Fibroblast of skin of left quadriceps (primary cell): ENCODE results near the gene FASTKD2.
"Not testable (repeated sequence)": the region's sequence is repeated elsewhere in the genome, so short reads cannot be mapped to it uniquely, and the experiment has no call there.

Experiments
- DNase-seq, 2 experiments: peaks; one replicate each; pipeline ENCODE4 v3.0.0-alpha.2; 2013; ENCODE audit warnings: low read depth in 2 of 2

Gene FASTKD2

GRCh38 chr2:206790311-206790935 lies 25.0 kb downstream of the FASTKD2 start:
- DNase-seq, result peak; percentile 10 to 11

- no peak for DNase-seq
Observed at GRCh38 chr2:206792645-206793044, 27.2 kb downstream of the FASTKD2 start.

GRCh38 chr2:206797376-206797775 lies 32.0 kb downstream of the FASTKD2 start:
- DNase-seq, result no peak

- DNase-seq, result no peak
Observed at GRCh38 chr2:206798000-206798399, 32.6 kb downstream of the FASTKD2 start.

GRCh38 chr2:206799083-206799482 lies 33.7 kb downstream of the FASTKD2 start:
- no peak for DNase-seq

GRCh38 chr2:206800506-206801417 lies 35.4 kb downstream of the FASTKD2 start:
- DNase-seq, result peak; percentile 57 to 58

GRCh38 chr2:206801418-206802189 lies 36.2 kb downstream of the FASTKD2 start:
- DNase-seq, result no peak

GRCh38 chr2:206802654-206803514 lies 37.5 kb downstream of the FASTKD2 start:
- DNase-seq, result no peak

GRCh38 chr2:206804326-206804725 lies 38.9 kb downstream of the FASTKD2 start:
- DNase-seq, result no peak

GRCh38 chr2:206805887-206806607 lies 40.6 kb downstream of the FASTKD2 start:
- DNase-seq, result peak; percentile 80 to 82

- DNase-seq, result not testable (repeated sequence)
Observed at GRCh38 chr2:206807624-206808023, 42.2 kb downstream of the FASTKD2 start.

- not testable (repeated sequence) for DNase-seq
Observed at GRCh38 chr2:206812471-206812870, 47.1 kb downstream of the FASTKD2 start.

GRCh38 chr2:206814498-206814897 lies 49.1 kb downstream of the FASTKD2 start:
- no peak for DNase-seq

GRCh38 chr2:206820807-206821206 lies 55.4 kb downstream of the FASTKD2 start:
- no peak for DNase-seq

- no peak for DNase-seq
Observed at GRCh38 chr2:206823178-206823577, 57.8 kb downstream of the FASTKD2 start.

- DNase-seq, result no peak
Observed at GRCh38 chr2:206824087-206824618, 58.7 kb downstream of the FASTKD2 start.

- DNase-seq, result no peak
Observed at GRCh38 chr2:206824993-206825392, 59.6 kb downstream of the FASTKD2 start.

GRCh38 chr2:206831442-206831995 lies 66.1 kb downstream of the FASTKD2 start:
- DNase-seq, result no peak

GRCh38 chr2:206832873-206833272 lies 67.5 kb downstream of the FASTKD2 start:
- no peak for DNase-seq

- no peak for DNase-seq
Observed at GRCh38 chr2:206833291-206833690, 67.9 kb downstream of the FASTKD2 start.
